Activated CD8-positive, alpha-beta memory T cell treated with anti-CD3 and anti-CD28 coated beads for 36 hours (primary cell): ENCODE results near the gene ITPR3. TPM values are rescaled to one million over a fixed set of nuclear protein-coding genes. Genes with fewer than 3 reads are reported as not detected.

Experiments
- CTCF ChIA-PET: fragments of 350-600 bp; sonication (Branson Sonifier 250); formaldehyde crosslinking; loops from one replicate; lab custom pipeline; 2021; ENCODE audit warnings: antibody characterized with exemption; lab: Charles Lee
- POLR2A ChIA-PET: fragments of 350-600 bp; sonication (Branson Sonifier 250); formaldehyde crosslinking; loops from one replicate; lab custom pipeline; 2021; ENCODE audit warnings: antibody characterized with exemption; lab: Charles Lee
- total RNA-seq, 2 experiments: library from RNA; stranded (reverse); gene quantifications; one replicate each; pipeline ENCODE4 v1.2.3, GENCODE V29; 2021

Gene ITPR3
- total RNA-seq, 2 experiments from 2014 or later = 42.2 to 44.0 TPM

- POLR2A ChIA-PET = no interaction called here
- CTCF ChIA-PET = no interaction called here
Measured at GRCh38 chr6:33670971-33671743, 50.0 kb downstream of the ITPR3 start.

- CTCF ChIA-PET = no interaction called here
- POLR2A ChIA-PET = no interaction called here
Measured at GRCh38 chr6:33671744-33672072, 50.6 kb downstream of the ITPR3 start.

- ChIA-PET POLR2A (no interaction called here), CTCF (no interaction called here)
Measured at GRCh38 chr6:33672808-33673207, 51.7 kb downstream of the ITPR3 start.

- CTCF ChIA-PET = no interaction called here
- POLR2A ChIA-PET = no interaction called here
Measured at GRCh38 chr6:33673851-33674250, 52.7 kb downstream of the ITPR3 start.

- ChIA-PET POLR2A (no interaction called here), CTCF (no interaction called here)
Measured at GRCh38 chr6:33675968-33676367, 54.8 kb downstream of the ITPR3 start.

GRCh38 chr6:33676416-33677142 is 55.5 kb downstream of the ITPR3 start:
- POLR2A ChIA-PET = no interaction called here
- CTCF ChIA-PET = no interaction called here

GRCh38 chr6:33677143-33677660 is 56.1 kb downstream of the ITPR3 start:
- CTCF ChIA-PET = no interaction called here

GRCh38 chr6:33677689-33678088 is 56.6 kb downstream of the ITPR3 start:
- CTCF ChIA-PET = no interaction called here
- POLR2A ChIA-PET = no interaction called here

More at GRCh38 chr6:33677143-33677660, 56.1 kb downstream of the ITPR3 start:
- POLR2A ChIA-PET = no interaction called here

- ChIA-PET CTCF (no interaction called here), POLR2A (interaction anchor here (0.6 kb wide), 1 partner anchor 1026 kb away, joined by 3 read pairs; no protein-coding TSS in a partner anchor)
Measured at GRCh38 chr6:33678233-33678931, 57.3 kb downstream of the ITPR3 start.

- ChIA-PET POLR2A (no interaction called here), CTCF (no interaction called here)
Measured at GRCh38 chr6:33678932-33679490, 57.9 kb downstream of the ITPR3 start.

GRCh38 chr6:33679761-33680160 is 58.6 kb downstream of the ITPR3 start:
- CTCF ChIA-PET = no interaction called here
- POLR2A ChIA-PET = no interaction called here

GRCh38 chr6:33682341-33682740 is 61.2 kb downstream of the ITPR3 start:
- POLR2A ChIA-PET = no interaction called here
- CTCF ChIA-PET = interaction anchor here (0.6 to 1.4 kb wide), 2 partner anchors 15 to 23 kb away, joined by 3 to 5 read pairs; no protein-coding TSS in a partner anchor

- ChIA-PET CTCF (interaction anchor here (0.6 to 1.4 kb wide), 4 partner anchors 14 to 23 kb away, joined by 3 to 5 read pairs (median 4); no protein-coding TSS in a partner anchor), POLR2A (no interaction called here)
Measured at GRCh38 chr6:33683051-33683571, 62.0 kb downstream of the ITPR3 start.

- CTCF ChIA-PET = interaction anchor here (0.9 to 1.4 kb wide), 3 partner anchors 13 to 17 kb away, joined by 3 to 5 read pairs (median 4); no protein-coding TSS in a partner anchor
- POLR2A ChIA-PET = no interaction called here
Measured at GRCh38 chr6:33683576-33684427, 62.7 kb downstream of the ITPR3 start.

- CTCF ChIA-PET = no interaction called here
- POLR2A ChIA-PET = no interaction called here
Measured at GRCh38 chr6:33684428-33684896, 63.3 kb downstream of the ITPR3 start.

- ChIA-PET POLR2A (no interaction called here), CTCF (no interaction called here)
Measured at GRCh38 chr6:33684983-33685382, 63.9 kb downstream of the ITPR3 start.

GRCh38 chr6:33685411-33686224 is 64.5 kb downstream of the ITPR3 start:
- CTCF ChIA-PET = no interaction called here
- POLR2A ChIA-PET = no interaction called here
